ENCODE data around the gene GPR107.

GRCh38 chr9:130072515-130073235 lies 19.0 kb downstream of the GPR107 start:
- TF ChIP-seq CBX8 (IDR thresholded peaks at IDR 0.05; ENCODE audit: borderline replicate concordance, low read depth, low read length) (no peak), SIN3A (conservative IDR thresholded peaks at IDR 0.05 in 1 of 2, IDR thresholded peaks at IDR 0.05 in 1 of 2; ENCODE audit: low read depth in 1 of 2, low read length in 2 of 2) (no peak), KDM5A (IDR thresholded peaks at IDR 0.05; ENCODE audit: low read length) (no peak), RFX5 (IDR thresholded peaks at IDR 0.05; ENCODE audit: borderline replicate concordance, low read depth, low read length) (no peak), RBBP5 (IDR thresholded peaks at IDR 0.05; ENCODE audit: borderline replicate concordance, low read depth, low read length) (no peak), CTCF (IDR thresholded peaks at IDR 0.05; ENCODE audit: control extremely low read depth in 1 of 3, insufficient read depth in 1 of 3, low read depth in 1 of 3, low read length in 3 of 3) (no peak), MAFK (IDR thresholded peaks at IDR 0.05; ENCODE audit: low read depth, low read length) (no peak), POLR2A (IDR thresholded peaks at IDR 0.05; ENCODE audit: control extremely low read depth in 1 of 2, low read depth in 2 of 2, low read length in 2 of 2) (no peak), RXRA (IDR thresholded peaks at IDR 0.05; ENCODE audit: insufficient read depth, low read depth, low read length) (no peak)
